A673 (cell line): ENCODE results near the gene PRELP.
"Not testable (repeated sequence)": the region's sequence is repeated elsewhere in the genome, so short reads cannot be mapped to it uniquely, and the experiment has no call there.

Source experiments
- EZH2 ChIP-seq: fragments of 200-600 bp; sonication (generic); IDR thresholded peaks from 2 replicates; pipeline ENCODE4 v1.6.1; 2017; ENCODE audit warnings: borderline replicate concordance, low read depth, mild to moderate bottlenecking, mixed read lengths, antibody characterized with exemption, low read length; ENCODE audit not compliant: poor library complexity, severe bottlenecking
- TF ChIP-seq, protein P1 (sequence below): fragments of 300-800, 200-600 bp; sonication (generic); conservative IDR thresholded peaks from 2 replicates; pipeline ENCODE4 v1.5.1; 2017; ENCODE audit warnings: low read depth, mild to moderate bottlenecking, antibody characterized with exemption, low read length, moderate library complexity, mixed read lengths

DNA sequence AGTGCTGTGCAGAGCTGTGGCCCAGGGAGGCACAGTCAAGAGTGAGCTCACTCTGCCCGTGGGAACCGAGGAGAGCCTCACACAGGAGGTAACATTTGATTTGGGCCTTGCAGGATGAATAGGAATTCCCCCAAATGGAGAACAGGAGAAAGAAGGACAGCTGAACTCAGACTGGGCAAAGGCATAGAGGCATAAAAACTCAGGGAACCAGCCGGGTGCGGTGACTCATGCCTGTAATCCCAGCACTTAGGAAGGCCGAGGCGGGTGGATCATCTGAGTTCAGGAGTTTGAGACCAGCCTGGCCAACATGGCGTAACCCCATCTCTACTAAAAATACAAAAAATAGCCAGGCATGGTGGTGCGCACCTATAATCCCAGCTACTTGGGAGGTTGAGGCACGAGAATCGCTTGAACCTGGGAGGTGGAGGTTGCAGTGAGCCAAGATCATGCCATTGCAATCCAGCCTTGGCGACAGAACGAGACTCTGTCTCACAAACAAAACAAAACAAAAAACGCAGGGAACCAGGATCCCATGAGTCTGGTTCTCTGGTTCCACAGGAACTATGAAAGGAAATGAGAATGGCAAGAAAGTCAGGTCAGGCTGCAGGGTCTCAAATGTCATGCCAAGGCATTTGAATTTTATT, 8.6 kb upstream of the PRELP start:
- TF ChIP-seq, protein P1, sequence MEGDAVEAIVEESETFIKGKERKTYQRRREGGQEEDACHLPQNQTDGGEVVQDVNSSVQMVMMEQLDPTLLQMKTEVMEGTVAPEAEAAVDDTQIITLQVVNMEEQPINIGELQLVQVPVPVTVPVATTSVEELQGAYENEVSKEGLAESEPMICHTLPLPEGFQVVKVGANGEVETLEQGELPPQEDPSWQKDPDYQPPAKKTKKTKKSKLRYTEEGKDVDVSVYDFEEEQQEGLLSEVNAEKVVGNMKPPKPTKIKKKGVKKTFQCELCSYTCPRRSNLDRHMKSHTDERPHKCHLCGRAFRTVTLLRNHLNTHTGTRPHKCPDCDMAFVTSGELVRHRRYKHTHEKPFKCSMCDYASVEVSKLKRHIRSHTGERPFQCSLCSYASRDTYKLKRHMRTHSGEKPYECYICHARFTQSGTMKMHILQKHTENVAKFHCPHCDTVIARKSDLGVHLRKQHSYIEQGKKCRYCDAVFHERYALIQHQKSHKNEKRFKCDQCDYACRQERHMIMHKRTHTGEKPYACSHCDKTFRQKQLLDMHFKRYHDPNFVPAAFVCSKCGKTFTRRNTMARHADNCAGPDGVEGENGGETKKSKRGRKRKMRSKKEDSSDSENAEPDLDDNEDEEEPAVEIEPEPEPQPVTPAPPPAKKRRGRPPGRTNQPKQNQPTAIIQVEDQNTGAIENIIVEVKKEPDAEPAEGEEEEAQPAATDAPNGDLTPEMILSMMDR = not testable (repeated sequence)
- not testable (repeated sequence) for TF ChIP-seq EZH2
